C4-2B (cell line): ENCODE results near the gene MAD2L2.

ENCODE experiments used
- ZFX ChIP-seq: fragments of 450-650 bp; IDR thresholded peaks from 2 replicates; pipeline ENCODE4 v1.6.1; 2017
- TF ChIP-seq, protein P1 (sequence below): fragments of 450-650 bp; conservative IDR thresholded peaks from 2 replicates; pipeline ENCODE4 v1.5.1; 2017; ENCODE audit warnings: mild to moderate bottlenecking

DNA sequence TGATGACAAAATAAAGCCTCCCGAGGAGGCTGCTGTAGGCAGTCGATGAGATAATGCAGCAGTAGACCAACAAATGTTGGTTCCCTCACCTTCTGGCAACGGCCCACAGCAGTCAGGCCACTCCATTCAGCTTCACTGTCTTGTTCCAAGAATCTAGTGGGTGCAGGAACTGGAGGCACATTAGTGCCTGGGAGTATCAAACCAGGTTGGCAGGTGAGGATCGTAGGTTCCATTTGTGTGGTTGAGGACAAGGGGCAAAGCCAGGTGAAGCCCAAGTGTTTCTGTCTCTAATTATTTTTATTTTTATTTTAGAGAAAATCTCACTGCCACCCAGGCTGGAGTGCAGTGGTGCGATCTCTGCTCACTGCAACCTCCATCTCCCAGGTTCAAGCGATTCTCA, 40.0 kb downstream of the MAD2L2 start:
- TF ChIP-seq, protein P1, sequence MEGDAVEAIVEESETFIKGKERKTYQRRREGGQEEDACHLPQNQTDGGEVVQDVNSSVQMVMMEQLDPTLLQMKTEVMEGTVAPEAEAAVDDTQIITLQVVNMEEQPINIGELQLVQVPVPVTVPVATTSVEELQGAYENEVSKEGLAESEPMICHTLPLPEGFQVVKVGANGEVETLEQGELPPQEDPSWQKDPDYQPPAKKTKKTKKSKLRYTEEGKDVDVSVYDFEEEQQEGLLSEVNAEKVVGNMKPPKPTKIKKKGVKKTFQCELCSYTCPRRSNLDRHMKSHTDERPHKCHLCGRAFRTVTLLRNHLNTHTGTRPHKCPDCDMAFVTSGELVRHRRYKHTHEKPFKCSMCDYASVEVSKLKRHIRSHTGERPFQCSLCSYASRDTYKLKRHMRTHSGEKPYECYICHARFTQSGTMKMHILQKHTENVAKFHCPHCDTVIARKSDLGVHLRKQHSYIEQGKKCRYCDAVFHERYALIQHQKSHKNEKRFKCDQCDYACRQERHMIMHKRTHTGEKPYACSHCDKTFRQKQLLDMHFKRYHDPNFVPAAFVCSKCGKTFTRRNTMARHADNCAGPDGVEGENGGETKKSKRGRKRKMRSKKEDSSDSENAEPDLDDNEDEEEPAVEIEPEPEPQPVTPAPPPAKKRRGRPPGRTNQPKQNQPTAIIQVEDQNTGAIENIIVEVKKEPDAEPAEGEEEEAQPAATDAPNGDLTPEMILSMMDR = no peak
- no peak for TF ChIP-seq ZFX
